ENCODE measurements around the gene ADAMTSL5.
"Not testable (repeated sequence)": the region's sequence is repeated elsewhere in the genome, so short reads cannot be mapped to it uniquely, and the experiment has no call there.

The ADAMTSL5 gene

GRCh38 chr19:1530856-1531255, 18.0 kb upstream of the ADAMTSL5 start:
- not testable (repeated sequence) for DNase-seq (ENCODE audit: low spot score)

- no peak for DNase-seq (ENCODE audit: low spot score)
Observed at GRCh38 chr19:1529430-1529816, 16.6 kb upstream of the ADAMTSL5 start.

- no peak for DNase-seq (ENCODE audit: low spot score)
Observed at GRCh38 chr19:1528596-1529429, 16.0 kb upstream of the ADAMTSL5 start.

- DNase-seq (ENCODE audit: low spot score) = no peak
Observed at GRCh38 chr19:1527650-1528309, 15.0 kb upstream of the ADAMTSL5 start.

- DNase-seq (ENCODE audit: low spot score) = no peak
Observed at GRCh38 chr19:1526979-1527649, 14.3 kb upstream of the ADAMTSL5 start.

DNA sequence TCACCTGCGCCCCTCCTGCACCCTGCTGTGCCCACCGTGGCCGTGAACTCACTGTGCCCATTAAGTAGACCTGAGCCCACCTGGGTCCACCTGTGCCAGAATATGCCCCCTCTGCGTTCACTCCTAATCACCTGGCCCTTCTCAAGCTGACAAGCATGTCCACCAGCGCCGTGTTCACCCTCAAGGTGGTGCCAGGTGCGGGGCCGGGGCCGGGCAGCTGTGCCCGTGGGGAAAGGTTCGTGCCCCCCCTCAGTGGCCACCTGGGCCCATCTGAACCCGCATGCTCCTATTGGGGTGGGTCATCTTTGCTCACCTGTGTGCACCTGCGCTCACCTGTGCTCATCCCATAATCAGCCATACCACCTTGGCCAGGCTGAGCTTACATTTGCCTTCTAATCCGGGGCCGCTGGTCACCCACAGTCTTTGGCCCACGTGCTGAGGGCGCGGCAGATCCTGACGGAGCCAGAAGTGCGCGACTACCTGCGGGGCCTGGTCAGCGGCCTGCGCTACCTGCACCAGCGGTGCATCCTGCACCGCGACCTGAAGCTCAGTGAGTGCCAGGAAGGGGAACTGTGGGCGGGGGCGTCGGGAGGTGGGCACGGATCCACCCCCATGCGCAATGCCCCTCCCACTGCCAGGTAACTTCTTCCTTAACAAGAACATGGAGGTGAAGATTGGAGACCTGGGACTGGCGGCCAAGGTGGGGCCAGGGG, 13.4 kb upstream of the ADAMTSL5 start:
- no peak for DNase-seq (ENCODE audit: low spot score)

DNA sequence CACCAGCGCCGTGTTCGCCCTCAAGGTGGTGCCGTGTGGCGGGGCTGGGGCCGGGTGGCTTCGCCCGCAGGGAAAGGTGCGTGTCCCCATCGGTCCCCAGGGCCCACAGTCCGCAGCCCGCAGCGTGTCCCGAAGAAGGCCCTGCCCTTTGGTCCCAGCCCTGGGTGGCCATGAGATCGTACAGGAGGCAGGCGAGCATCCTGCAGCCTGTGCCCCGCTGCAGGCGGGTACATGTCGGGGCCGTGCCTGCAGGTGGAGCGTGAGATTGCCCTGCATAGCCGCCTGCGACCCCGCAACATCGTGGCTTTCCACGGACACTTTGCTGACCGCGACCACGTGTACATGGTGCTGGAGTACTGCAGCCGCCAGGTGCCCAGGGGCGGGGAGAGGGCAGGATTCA, 12.5 kb upstream of the ADAMTSL5 start:
- DNase-seq (ENCODE audit: low spot score) = no peak

DNA sequence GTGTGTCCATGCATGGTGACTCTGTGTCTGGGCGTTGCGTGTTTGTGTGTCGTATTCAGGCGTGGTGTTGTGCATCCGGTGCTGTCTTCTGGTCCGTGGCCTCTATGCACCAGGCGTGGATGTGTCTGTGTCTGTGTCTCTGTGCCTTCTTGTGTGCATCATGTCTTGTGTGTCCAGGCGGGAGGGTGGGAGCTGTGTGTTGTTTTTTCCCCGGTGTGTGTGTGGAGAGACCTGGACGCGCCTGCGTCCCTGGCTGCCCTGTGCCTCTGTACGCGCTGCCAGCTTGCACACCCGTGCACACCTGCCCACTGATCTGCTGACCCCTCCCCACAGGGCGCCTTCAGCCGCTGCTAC, 12.1 kb upstream of the ADAMTSL5 start:
- DNase-seq (ENCODE audit: low spot score) = no peak

GRCh38 chr19:1524287-1524971, 11.6 kb upstream of the ADAMTSL5 start:
- DNase-seq (ENCODE audit: low spot score) = no peak

DNA sequence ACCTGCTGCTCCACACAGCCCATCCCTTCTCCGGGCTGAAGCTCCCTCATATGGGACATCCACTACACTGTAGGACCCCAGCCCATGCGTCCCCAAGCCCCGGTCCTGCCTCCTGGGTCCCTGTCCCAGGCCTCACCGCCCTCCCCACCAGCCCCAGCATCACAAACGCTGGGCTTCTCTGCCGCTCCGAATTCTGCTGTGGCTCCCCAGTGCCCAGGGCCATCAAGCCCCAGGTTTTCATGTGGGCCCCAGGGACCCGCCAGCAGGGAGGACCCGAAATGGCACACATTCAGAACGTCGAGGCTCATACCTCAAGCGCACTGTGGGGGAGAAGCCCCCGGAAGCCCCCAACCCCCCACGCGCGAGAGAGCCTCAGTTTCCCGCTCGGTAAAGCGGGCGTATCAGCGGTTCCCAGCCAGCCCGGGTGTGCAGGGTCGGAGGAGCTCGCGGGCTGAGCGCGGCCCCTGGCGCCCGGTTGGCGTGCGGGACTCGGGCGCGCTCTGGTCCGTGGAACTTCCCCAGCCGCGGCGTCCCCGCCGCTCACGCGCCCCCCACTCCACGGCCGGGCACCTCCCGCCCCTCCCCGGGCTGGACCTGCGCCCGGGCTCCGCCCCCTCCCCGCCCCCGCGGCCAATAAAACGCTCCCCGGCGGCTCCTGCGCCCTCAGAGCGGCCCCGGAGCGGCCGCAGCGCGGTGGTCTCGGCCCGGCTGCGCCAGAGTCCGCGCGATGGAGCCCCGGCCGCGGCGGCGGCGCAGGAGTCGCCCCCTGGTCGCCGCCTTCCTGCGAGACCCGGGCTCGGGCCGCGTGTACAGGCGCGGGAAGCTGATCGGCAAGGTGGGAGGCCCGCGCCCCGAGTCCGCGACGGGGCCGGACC, 10.8 kb upstream of the ADAMTSL5 start, which contains the start of gene PLK5:
PLK5 (plus strand) TSS at position 666 of the 875 bp plus-strand sequence. CDS start 2,920 bp downstream, outside the sequence.
- DNase-seq (ENCODE audit: low spot score) = no peak

GRCh38 chr19:1522838-1523237, 10.0 kb upstream of the ADAMTSL5 start:
- DNase-seq (ENCODE audit: low spot score) = no peak

GRCh38 chr19:1522061-1522460, 9.2 kb upstream of the ADAMTSL5 start:
- DNase-seq (ENCODE audit: low spot score) = no peak

DNA sequence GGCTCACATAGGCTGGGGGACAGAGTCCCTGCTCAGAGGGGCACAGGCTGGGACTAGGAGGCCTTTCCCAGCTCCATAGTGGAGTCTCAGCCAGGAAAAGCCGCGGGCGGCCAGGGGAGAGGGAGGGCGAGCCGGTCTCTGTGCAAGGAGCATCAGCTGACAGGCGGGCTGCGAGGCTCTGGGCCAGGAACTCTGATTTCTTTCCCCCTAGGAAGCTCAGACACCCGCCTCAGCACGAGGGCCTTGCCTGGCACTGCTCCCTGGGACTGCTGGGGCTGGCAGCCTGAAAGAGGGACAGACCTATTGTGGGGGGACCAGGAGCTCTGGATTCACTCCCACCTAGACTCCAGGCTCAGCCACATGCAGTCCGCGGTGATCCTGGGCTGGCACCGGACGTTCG, 8.8 kb upstream of the ADAMTSL5 start:
- no peak for DNase-seq (ENCODE audit: low spot score)

GRCh38 chr19:1520203-1520780, 7.5 kb upstream of the ADAMTSL5 start:
- DNase-seq (ENCODE audit: low spot score) = no peak

DNA sequence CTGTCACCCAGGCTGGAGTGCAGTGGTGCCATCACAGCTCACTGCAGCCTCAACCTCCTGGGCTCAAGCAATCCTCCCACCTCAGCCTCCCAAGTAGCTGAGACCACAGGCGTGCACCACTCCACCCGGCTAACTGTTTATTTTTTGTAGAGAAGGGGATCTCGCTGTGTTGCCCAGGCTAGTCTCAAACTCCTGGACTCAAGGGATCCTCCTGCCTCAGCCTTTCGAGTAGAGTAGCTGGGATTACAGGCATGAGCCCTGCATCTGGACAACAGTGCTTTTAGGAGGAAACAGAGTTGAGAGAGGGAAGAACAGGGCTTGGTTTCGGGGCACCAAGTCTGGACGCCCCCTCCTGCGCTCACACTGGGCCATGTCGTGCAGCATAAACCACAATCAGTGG, 7.0 kb upstream of the ADAMTSL5 start:
- DNase-seq (ENCODE audit: low spot score) = not testable (repeated sequence)

DNA sequence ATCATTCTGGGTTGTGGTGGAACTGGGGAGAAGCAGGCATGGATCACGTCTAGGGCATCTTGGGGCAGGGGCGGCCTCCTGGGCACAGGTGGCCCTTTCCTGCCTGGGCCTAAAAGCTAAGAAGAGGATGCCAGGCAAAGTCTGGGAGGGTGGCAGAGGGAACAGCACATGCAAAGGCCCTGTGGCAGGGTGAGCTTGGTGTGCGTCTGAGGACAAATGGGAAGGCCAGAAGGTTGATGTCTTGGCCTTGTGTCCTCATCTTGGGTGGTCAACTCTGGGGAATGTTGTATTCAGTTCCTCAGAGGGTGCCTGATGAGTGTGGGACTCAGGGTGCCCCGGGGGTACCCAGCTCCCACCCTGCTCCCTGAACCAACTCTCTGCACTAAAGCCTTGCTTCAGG, 5.7 kb upstream of the ADAMTSL5 start:
- no peak for DNase-seq (ENCODE audit: low spot score)

DNA sequence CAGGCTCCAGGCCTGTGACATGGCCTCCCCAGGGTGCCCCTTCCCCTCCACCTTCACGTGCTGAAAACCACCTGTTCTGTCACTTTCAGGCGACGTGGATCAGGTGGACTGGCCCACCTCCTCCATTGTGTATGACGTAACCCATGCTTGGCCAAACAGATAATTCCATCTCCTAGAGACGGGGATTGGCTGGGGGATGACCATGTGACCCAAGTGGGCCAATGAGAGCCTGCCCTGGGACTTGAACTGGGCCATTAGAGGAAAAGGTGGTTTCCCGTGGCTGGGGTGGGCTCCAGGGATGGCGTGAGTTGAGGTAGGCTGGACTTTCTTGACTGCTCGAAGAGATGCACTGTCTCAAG, 3.6 kb upstream of the ADAMTSL5 start:
- no peak for DNase-seq (ENCODE audit: low spot score)

GRCh38 chr19:1514986-1515721, 2.3 kb upstream of the ADAMTSL5 start:
- DNase-seq (ENCODE audit: low spot score) = no peak

DNA sequence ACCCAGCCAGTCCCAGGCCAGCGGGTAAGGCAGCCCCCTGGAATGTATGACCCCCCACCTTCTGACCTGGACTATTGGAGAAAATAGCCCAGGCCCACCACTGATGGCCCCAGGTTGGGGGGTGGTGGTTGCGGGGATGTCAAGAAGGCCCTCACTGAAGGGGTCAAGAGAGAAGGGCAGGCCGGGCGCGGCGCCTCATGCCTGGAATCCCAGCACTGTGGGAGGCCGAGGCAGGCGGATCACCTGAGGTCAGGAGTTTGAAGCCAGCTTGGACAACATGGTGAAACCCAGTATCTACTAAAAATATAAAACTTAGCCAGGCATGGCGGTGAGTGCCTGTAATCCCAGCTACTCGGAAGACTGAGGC, 1.5 kb upstream of the ADAMTSL5 start:
- no peak for DNase-seq (ENCODE audit: low spot score)

Data from hematopoietic multipotent progenitor cell treated with erythropoietin and hydrocortisone succinate and interleukin-3 and kit ligand, for 15 days (in vitro differentiated cells).